Colon (tissue), 2 donors: ENCODE data around the gene TMEM242.

Experiments used
- FAIRE-seq: peaks from 2 replicates; lab custom pipeline; 2012; peaks lifted over from hg19 to GRCh38; lab: Jason Lieb, UNC
- donor health status: control.
- donor health status: control.

TMEM242 gene

GRCh38 chr6:157288575-157288974, 34.7 kb downstream of the TMEM242 start:
- no peak for FAIRE-seq

DNA sequence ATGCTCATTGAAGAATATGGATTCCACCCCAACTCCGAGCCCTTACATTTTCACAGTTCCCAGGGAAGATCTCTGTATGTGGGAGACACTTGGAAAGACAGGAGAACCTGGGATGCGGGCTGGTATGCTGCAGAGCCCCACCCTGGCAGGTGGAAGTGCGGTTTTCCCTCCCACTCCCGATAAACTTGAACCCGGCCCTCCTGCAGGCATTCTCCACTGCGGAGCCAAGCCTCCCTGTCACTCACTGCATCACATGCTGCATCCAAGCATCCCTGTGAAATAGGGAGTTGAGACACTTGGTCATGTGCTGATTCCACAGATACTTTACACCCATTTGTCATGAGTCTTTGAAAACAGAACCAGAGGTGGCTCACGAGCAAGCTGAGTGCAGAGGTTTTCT, 35.4 kb downstream of the TMEM242 start:
- FAIRE-seq: no peak

- FAIRE-seq: no peak
These were observed 36.0 kb downstream of the TMEM242 start for GRCh38 chr6:157287247-157287850.

DNA sequence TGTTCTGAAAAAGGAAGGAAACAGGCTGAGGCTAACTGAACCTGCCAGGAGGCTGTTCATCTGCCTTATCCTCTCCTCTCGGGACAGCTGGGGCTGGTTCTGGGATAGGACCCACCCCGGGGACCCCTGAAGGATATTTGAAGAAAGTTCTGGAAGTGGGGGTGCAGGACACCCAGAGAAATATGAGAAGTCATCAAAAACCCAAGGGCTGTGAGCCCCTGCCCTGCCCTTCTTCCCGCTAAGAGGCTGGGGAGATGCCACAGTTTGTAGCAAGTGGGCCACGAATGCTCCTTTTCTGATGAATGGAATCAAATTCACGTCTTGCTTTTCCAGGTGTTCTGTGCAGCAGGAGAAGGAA, 37.9 kb downstream of the TMEM242 start:
- no peak for FAIRE-seq

- FAIRE-seq: no peak
These were observed 38.4 kb downstream of the TMEM242 start for GRCh38 chr6:157284738-157285421.

DNA sequence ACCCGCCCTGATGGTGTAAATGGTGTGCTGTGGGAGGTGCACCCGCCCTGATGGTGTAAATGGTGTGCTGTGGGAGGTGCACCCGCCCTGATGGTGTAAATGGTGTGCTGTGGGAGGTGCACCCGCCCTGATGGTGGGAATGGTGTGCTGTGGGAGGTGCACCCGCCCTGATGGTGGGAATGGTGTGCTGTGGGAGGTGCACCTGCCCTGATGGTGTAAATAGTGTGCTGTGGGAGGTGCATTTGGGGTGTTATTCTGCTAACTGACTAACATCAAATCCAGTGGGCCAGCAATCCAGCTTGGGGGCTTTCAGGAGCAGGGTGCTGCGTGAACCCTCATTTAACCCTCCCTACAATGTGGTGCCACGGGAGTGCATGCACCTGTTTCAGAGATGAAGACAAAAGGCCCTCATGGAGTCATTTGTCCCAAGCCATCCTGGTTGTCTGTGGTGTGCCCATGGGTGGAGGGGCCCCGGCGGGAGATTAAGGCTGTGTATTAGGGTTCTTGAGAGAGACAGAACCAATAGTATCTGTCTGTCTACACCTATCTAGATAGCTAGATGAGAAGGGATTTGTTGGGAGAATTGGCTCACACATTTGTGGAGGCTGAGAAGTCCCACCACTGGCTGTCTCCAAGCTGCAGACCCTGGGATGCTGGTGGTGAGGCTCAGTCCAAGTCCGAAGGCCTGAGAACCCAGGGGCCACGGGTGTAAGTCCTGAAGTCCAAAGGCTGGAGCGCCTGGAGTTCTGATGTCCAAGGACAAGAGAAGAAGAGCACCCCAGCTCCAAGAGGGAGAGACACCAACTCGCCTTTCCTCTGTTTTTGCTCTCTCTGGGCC, 39.2 kb downstream of the TMEM242 start:
- FAIRE-seq: no peak

DNA sequence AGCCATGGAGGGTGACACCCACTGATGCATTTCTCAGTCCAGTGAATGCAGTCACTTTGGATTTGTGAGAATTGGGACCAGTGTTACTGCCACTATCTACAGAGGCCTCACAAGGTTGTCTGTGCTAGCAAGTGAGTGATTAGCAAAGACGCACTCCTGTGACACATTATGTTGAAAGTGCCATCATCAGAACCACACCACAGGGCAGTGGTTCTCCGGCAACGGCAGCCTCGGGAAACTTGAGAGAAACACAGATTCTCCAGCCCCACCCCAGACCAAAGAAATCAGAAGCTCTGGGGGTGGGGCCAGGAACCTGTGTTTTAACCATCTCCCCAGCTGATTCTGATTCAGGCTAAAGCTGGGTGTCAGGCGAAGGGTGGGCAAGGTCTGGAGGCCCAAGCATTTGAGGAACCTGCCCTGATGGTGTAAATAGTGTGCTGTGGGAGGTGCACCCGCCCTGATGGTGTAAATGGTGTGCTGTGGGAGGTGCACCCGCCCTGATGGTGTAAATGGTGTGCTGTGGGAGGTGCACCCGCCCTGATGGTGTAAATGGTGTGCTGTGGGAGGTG, 39.9 kb downstream of the TMEM242 start:
- no peak for FAIRE-seq

DNA sequence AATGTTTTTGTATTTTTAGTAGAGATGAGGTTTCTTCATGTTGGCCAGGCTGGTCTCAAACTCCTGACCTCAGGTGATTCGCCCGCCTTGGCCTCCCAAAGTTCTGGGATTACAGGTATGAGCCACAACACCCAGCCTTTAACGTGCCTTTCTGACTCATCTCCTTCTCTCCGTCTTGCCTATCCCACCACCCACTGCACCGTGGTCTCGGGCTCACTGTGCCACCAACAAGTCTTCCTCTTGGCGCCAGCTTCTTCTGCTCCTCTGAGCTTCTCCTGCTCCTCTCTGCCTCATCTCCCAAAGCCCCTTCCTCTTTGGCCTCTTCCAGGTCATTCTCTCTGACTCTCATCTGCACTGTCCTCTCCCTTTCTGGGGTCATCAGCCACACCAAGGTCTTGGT, 41.0 kb downstream of the TMEM242 start:
- FAIRE-seq: no peak

DNA sequence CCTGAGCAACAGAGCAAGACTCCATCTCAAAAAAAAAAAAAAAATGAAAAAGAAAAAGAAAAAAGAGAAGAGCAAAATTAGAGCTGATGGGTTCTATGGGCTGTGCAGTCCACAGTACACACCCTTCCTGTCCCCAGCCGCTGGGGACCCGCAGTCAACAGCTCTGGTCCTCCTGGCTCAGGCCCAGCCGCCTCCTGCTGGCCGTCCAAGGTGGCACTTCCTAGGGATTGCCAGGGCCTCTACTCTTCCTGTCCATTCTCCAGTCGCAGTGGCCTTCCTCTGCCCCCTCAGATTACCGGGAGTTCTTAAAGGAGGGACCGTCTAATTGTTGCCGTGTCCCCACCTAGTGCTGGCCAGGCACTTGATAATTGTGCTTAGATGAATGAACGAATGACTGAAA, 41.7 kb downstream of the TMEM242 start:
- no peak for FAIRE-seq

GRCh38 chr6:157280947-157281346, 42.4 kb downstream of the TMEM242 start:
- no peak for FAIRE-seq

DNA sequence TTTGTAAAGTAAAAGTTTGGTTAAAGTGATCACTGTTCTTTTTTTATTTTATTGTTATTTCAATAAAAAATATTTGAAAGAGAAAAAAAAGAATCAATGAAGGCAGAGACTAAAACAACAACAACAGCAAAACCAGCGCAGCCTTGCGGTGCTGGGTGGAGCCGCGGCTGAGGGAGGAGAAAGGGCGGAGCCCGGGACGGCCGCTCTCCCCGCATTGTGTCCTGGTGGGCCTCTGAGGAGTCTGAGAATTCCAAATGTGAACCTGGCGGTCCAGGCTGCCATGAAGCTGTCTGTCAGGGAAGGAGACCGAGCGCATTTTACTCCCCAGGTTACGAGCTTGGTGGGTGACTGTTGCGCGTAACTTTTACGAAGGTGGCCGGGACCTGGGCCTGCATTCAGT, 43.2 kb downstream of the TMEM242 start:
- FAIRE-seq: no peak

- FAIRE-seq: no peak
These were observed 45.1 kb downstream of the TMEM242 start for GRCh38 chr6:157278171-157278570.

- FAIRE-seq: no peak
These were observed 46.6 kb downstream of the TMEM242 start for GRCh38 chr6:157276731-157277130.

DNA sequence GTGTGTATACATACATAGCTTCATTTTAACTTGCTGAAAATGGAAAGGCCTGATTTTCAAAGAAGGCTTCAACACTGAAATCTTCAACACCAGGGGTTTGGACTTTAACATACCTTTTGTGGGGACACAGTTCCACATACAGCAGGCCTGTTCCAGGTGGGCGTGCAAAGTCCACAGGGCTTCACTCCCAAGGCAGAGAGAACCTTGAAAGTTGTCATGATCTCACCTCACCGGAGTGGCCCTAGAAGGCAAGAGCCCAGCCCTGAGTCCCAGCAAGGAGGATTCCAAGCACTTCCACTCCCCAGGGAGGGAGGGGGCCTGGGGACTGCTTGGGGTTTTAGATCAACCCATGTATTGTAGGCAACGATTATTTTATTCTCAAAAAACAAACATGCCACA, 47.2 kb downstream of the TMEM242 start:
- no peak for FAIRE-seq

- no peak for FAIRE-seq
These were observed 48.7 kb downstream of the TMEM242 start for GRCh38 chr6:157274471-157275226.

DNA sequence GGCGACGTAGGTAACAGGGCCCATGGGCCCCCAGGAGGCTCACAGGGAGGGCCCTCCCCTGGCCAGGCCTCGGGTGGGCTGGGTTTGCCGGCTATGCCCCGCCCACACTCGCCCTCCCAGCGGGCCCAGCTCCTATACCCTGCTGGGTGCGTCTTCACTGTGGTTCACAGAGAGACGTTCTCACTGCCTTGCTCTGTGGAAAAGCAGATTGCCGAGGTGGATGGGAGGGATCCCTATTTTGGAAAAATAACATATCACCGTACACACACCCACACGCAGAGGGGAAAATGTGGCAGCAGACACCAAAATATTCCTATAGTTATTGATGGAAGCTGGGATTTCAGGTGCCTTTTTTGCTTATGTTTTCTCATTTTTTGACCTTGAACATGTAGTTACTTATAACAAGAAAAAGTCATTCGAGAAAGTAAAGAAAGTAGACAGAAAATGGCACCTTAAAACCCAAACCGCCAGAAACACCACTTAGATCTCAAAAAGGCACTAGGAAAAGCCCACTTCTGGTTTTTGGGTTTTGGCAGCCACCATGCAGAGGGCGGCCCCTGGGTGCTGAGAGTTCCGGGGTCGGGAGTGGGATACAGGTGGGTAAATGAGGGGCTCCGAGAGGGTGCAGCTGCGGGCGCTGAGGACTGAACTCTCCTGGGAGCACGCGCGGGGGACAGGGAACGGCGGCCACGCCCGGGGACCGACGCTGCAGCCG, 49.4 kb downstream of the TMEM242 start:
- no peak for FAIRE-seq

DNA sequence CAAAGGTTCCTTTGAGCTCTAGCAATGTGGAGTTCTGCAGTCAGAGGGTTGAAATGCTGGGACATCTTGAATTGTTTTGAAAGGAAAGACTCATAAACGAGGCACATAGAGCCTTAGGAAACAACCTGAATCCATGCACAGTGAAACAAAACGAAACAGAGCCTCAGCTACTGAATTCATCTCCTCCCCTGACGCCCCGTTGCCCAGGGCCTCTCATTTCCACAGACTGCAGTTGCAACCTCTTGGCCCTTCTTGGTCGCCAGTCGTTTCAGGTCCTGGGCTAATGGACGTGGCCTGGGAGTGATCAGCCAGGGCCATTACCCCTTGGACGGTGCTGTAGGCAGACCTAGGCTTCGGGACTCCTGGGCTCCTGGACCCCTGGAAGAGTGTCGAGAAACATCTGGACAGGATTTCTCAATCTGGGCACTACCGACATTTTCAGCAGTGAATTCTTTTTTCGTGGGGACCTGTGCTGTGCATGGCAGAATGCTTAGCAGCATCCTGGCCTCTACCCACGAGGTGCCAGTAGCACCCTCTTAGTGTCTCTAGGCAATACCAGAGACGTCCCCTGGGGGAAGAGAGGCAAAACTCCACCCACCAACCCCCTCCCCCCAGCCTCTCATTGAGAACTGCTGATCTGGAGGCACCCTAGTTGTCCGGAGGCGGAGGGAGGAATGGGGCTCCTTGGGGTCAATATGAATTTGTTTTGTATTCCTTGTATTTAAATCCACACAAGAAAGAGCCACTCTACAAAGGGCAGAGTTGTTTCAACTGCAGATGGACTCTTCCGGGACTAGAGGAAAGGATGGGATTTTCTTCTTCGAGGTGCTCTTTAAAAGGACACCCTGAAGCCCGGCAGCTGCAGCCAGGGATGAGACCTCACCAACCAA, 50.2 kb downstream of the TMEM242 start:
- FAIRE-seq: no peak

DNA sequence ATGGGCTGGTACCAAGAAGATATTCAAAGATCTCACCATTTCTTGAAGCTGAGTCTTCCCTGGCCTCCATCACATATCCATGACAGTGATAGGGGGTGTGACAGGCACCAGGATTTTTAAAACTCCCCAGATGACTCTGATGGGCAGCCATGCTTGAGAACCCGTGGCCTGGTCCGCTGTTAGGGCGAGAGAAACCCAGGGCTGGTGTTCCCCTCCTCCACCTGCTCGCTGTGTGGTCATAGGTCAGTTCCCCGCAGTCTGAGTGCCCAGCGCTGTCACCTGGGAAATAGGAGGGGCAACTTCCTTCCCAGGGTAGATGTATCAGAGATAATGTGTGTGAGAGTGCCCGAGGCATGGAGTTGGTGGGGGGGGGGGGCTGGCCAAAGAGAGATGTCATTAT, 50.9 kb downstream of the TMEM242 start:
- FAIRE-seq: no peak

DNA sequence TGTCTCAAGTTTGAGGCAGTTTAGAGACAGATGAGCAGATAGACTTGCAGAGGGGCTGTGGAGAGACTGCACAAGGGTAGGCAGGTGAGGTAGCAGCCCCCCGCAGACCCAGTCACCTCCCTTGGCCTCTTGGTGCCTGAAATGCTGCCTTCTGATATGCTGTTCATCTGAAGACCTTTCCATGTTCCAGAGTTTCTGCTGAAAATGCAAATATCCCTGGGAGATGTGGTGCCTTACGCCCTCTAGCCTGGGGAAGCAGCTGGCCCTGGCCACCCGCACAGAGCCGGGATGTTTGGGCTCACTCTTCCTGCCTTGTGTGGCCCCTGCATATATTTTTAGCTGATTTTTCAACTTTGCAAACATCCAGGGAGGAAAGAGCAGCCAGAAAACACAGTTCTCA, 51.4 kb downstream of the TMEM242 start:
- FAIRE-seq: no peak

DNA sequence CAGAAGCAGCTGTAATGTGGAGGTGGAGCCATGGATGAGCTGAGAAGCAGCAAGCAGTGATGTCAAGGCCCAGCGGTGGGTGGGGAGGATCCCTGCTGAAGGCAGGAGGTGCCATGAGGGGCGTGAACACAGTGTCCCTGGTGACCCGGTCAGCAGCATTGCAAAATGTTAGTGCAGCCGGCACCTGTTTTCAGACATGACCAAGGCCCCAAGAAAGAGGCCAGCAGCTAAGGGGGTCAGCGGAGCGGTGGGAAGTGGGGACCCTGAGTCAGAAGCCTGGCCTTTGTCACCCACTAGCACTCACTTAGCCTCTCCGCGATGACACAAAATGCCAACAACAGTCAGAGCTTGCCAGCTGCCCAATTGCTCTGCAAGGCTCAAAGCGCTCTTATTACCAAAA, 51.9 kb downstream of the TMEM242 start:
- no peak for FAIRE-seq

- no peak for FAIRE-seq
These were observed 52.4 kb downstream of the TMEM242 start for GRCh38 chr6:157270916-157271315.
